Activated naive CD4-positive, alpha-beta T cell treated with anti-CD3 and anti-CD28 coated beads, Interleukin-2, amount 10 ng/mL, durations not matched to agents 7 days and 5 days (primary cell): ENCODE results near the gene ZSWIM5.
"Not testable (repeated sequence)": the region's sequence is repeated elsewhere in the genome, so short reads cannot be mapped to it uniquely, and the experiment has no call there.

ENCODE experiments used
- CTCF ChIA-PET: fragments of 350-600 bp; sonication (Branson Sonifier 250); formaldehyde crosslinking; loops from one replicate; lab custom pipeline; 2021; ENCODE audit warnings: antibody characterized with exemption; lab: Charles Lee
- DNase-seq: peaks from one replicate; pipeline ENCODE4 v3.0.0-alpha.2; 2020
- H3K27ac Mint-ChIP-seq: one replicate; pipeline ENCODE4 v1.8.0; 2021; ENCODE audit warnings: mild to moderate bottlenecking, moderate library complexity, mixed read lengths
- H3K27me3 Mint-ChIP-seq: one replicate; pipeline ENCODE4 v1.8.0; 2021; ENCODE audit warnings: mild to moderate bottlenecking, mixed read lengths
- H3K36me3 Mint-ChIP-seq: one replicate; pipeline ENCODE4 v1.8.0; 2021; ENCODE audit warnings: mixed read lengths
- H3K4me1 Mint-ChIP-seq: one replicate; pipeline ENCODE4 v1.8.0; 2021; ENCODE audit warnings: mixed read lengths
- H3K4me3 Mint-ChIP-seq: one replicate; pipeline ENCODE4 v1.8.0; 2021; ENCODE audit warnings: mild to moderate bottlenecking, moderate library complexity, mixed read lengths
- H3K9me3 Mint-ChIP-seq: one replicate; pipeline ENCODE4 v1.8.0; 2021; ENCODE audit warnings: mixed read lengths

The ZSWIM5 gene

GRCh38 chr1:45205910-45206721 is at the start of gene ZSWIM5:
ZSWIM5 (minus strand) TSS chr1:45206605; CDS start chr1:45206350, 255 bp downstream.
- DNase-seq: peak; percentile 72
- peaks cover 16% of the 10 kb centered on the region for H3K4me1 Mint-ChIP-seq
- peaks cover 47% of the 10 kb centered on the region for H3K27me3 Mint-ChIP-seq
- CTCF ChIA-PET: no interaction called here
- H3K27ac Mint-ChIP-seq: peak within 1 kb of the TSS; percentile 11
- no peaks in the 10 kb centered on the region for H3K36me3 Mint-ChIP-seq
- peak within 1 kb of the TSS; percentile 82 for H3K4me3 Mint-ChIP-seq
- no peaks in the 10 kb centered on the region for H3K9me3 Mint-ChIP-seq

- DNase-seq: no peak
- CTCF ChIA-PET: no interaction called here
- no peaks in the 10 kb centered on the region for H3K36me3 Mint-ChIP-seq
Measured at GRCh38 chr1:45254490-45254889, 48.1 kb upstream of the ZSWIM5 start.

GRCh38 chr1:45250544-45250943 is 44.1 kb upstream of the ZSWIM5 start:
- CTCF ChIA-PET: no interaction called here
- Mint-ChIP-seq H3K36me3 (no peaks in the 10 kb centered on the region), H3K27ac (no peak overlapping the region), H3K9me3 (peaks cover 1% of the 10 kb centered on the region), H3K4me3 (no peak overlapping the region), H3K4me1 (no peaks in the 10 kb centered on the region), H3K27me3 (peaks cover 10% of the 10 kb centered on the region)
- DNase-seq: no peak

More at GRCh38 chr1:45254490-45254889, 48.1 kb upstream of the ZSWIM5 start:
- H3K27me3 Mint-ChIP-seq: peaks cover 10% of the 10 kb centered on the region
- H3K4me1 Mint-ChIP-seq: no peaks in the 10 kb centered on the region
- H3K4me3 Mint-ChIP-seq: no peak overlapping the region
- peaks cover 27% of the 10 kb centered on the region for H3K9me3 Mint-ChIP-seq
- no peak overlapping the region for H3K27ac Mint-ChIP-seq

DNA sequence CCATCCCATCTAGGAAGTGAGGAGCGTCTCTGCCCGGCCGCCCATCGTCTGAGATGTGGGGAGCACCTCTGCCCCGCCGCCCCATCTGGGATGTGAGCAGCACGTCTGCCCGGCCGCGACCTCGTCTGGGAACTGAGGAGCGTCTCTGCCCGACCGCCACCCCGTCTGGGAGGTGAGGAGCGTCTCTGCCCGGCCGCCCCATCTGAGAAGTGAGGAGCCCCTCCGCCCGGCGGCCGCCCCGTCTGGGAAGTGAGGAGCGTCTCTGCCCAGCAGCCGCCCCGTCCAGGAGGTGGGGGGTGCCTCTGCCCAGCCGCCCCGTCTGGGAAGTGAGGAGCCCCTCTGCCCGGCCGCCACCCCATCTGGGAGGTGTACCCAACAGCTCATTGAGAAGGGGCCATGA is 41.6 kb upstream of the ZSWIM5 start:
- H3K36me3 Mint-ChIP-seq, CTCF ChIA-PET, H3K4me3 Mint-ChIP-seq, DNase-seq, H3K9me3 Mint-ChIP-seq, H3K4me1 Mint-ChIP-seq, H3K27ac Mint-ChIP-seq: not testable (repeated sequence)
- H3K27me3 Mint-ChIP-seq: peaks cover 10% of the 10 kb centered on the region

- Mint-ChIP-seq H3K27ac (peak overlapping the region; percentile 12), H3K9me3 (peaks cover 10% of the 10 kb centered on the region), H3K4me3 (no peak overlapping the region), H3K36me3 (peaks cover 1% of the 10 kb centered on the region), H3K4me1 (no peaks in the 10 kb centered on the region), H3K27me3 (peaks cover 10% of the 10 kb centered on the region)
- CTCF ChIA-PET: no interaction called here
- no peak for DNase-seq
Measured at GRCh38 chr1:45246760-45247159, 40.4 kb upstream of the ZSWIM5 start.

DNA sequence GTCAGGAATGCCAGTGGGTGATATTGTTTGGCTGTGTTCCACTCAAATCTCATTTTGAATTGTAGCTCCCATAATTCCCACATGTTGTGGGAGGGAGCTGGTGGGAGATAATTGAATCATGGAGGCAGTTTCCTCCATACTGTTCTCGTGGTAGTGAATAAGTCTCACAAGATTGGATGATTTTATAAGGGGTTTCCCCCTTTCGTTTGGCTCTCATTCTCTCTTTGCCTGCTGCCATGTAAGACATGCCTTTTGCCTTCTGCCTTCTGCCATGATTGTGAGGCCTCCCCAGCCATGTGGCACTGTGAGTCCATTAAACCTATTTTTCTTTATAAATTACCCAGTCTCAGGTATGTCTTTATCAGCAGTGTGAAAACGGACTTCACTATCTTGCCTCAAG is 40.0 kb upstream of the ZSWIM5 start:
- CTCF ChIA-PET, H3K36me3 Mint-ChIP-seq, H3K4me1 Mint-ChIP-seq, DNase-seq, H3K4me3 Mint-ChIP-seq, H3K27ac Mint-ChIP-seq: not testable (repeated sequence)
- Mint-ChIP-seq H3K27me3 (peaks cover 10% of the 10 kb centered on the region), H3K9me3 (peaks cover 12% of the 10 kb centered on the region)

DNA sequence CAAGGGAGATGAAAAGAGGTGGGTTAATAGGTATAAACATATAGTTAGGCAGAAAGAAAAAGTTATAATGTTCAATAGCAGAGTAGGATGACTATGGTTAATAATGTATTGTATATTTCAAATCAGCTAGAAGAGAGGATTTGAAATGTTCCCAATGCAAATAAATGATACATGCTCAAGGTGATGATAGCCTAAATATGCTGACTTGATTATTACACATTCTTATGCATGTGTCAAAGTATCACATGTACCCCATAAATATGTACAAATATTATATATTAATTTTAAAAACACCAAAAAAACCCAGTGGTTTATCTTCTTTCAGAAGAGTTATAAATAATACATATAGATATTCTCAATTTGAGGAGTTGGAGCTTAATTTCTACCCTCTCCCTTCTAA is 38.3 kb upstream of the ZSWIM5 start:
- peaks cover 1% of the 10 kb centered on the region for H3K36me3 Mint-ChIP-seq
- H3K27me3 Mint-ChIP-seq: peaks cover 4% of the 10 kb centered on the region
- CTCF ChIA-PET: no interaction called here
- no peak overlapping the region for H3K4me3 Mint-ChIP-seq
- no peaks in the 10 kb centered on the region for H3K4me1 Mint-ChIP-seq
- H3K27ac Mint-ChIP-seq: no peak overlapping the region
- DNase-seq: no peak
- peaks cover 22% of the 10 kb centered on the region for H3K9me3 Mint-ChIP-seq

DNA sequence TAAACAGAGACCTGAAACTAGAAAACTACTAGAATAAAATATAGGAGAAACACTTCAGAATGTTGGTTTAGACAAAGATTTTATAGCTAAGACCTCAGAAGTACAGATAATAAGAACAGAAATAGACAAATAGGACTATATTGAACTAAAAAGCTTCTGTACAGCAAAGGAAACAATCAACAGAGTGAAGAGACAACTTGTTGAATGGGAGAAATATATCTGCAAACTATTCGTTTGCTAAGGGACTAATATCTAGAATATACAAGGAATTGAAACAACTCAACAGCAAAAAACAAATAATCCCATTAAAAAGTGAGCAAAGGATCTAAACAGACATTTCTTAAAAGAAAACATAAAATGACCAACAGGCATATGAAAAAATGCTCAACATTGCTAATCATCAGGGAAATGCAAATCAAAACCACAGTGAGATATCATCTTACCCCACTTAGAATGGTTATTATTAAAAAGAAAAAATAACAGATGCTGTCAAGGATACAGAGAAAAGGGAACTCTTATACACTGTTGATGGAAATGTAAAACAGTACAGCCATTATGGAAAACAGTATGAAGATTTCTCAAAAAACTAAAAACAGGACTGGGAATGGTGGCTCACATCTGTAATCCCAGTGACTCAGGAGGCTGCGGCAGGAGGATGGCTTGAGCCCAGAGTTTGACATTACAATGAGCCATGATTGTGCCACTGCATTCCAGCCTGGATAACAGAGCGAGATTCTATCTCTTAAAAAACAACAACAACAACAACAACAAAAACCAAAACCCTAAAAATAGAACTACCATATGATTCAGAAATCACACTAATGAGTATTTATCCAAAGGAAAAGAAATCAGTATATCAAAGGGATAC is 37.3 kb upstream of the ZSWIM5 start:
- CTCF ChIA-PET: no interaction called here
- peaks cover 22% of the 10 kb centered on the region for H3K9me3 Mint-ChIP-seq
- peaks cover 1% of the 10 kb centered on the region for H3K36me3 Mint-ChIP-seq
- no peak overlapping the region for H3K4me3 Mint-ChIP-seq
- H3K27ac Mint-ChIP-seq: no peak overlapping the region
- DNase-seq: no peak
- H3K27me3 Mint-ChIP-seq: peaks cover 4% of the 10 kb centered on the region
- H3K4me1 Mint-ChIP-seq: no peaks in the 10 kb centered on the region

DNA sequence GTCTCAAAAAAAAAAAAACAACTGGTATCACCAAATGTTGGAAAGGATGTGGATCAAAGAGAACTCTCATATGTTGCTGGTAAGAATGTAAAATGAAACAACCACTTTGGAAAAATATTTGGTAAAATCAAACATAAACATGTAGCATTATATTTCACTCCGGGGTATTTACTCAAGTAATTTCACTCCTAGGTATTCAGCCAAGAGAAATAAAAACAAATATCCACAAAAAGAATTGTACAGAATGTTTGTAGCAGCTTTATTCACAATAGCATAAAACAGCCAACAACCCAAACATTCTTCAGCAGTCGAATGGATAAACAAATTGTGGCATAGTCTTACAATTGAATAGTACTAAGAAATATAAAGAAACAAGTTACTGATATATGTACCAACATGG is 32.4 kb upstream of the ZSWIM5 start:
- H3K4me3 Mint-ChIP-seq: no peak overlapping the region
- H3K27ac Mint-ChIP-seq: no peak overlapping the region
- DNase-seq: no peak
- CTCF ChIA-PET: no interaction called here
- H3K27me3 Mint-ChIP-seq: peaks cover 4% of the 10 kb centered on the region
- H3K9me3 Mint-ChIP-seq: peaks cover 20% of the 10 kb centered on the region
- H3K36me3 Mint-ChIP-seq: peaks cover 1% of the 10 kb centered on the region
- no peaks in the 10 kb centered on the region for H3K4me1 Mint-ChIP-seq

- CTCF ChIA-PET: no interaction called here
- H3K27ac Mint-ChIP-seq: no peak overlapping the region
- peaks cover 2% of the 10 kb centered on the region for H3K27me3 Mint-ChIP-seq
- H3K4me1 Mint-ChIP-seq: no peaks in the 10 kb centered on the region
- peaks cover 10% of the 10 kb centered on the region for H3K9me3 Mint-ChIP-seq
- DNase-seq: no peak
- H3K36me3 Mint-ChIP-seq: no peaks in the 10 kb centered on the region
- H3K4me3 Mint-ChIP-seq: no peak overlapping the region
Measured at GRCh38 chr1:45236136-45236535, 29.7 kb upstream of the ZSWIM5 start.

DNA sequence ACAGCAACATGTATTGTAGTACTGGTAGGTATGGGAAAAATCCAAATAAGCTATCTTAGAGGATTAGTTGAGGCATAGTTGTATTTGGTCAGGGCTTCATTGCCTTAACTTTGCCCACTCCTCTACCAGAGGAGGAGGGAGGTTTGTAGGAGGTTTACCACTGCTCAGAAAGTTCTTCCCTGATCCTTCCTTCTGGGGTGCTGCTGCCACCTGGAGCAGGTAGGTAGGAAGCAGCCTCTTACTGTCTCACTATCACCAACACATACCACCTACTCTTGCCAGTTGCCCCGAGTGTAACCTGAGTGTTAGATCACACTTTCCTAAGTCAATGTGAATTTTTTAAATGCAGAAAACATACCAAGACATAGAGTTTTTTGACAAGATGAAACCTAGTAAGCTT is 24.1 kb upstream of the ZSWIM5 start:
- CTCF ChIA-PET: interaction anchor here (1.3 kb wide), 1 partner anchor 213 kb away, joined by 3 read pairs; no protein-coding TSS in a partner anchor

DNA sequence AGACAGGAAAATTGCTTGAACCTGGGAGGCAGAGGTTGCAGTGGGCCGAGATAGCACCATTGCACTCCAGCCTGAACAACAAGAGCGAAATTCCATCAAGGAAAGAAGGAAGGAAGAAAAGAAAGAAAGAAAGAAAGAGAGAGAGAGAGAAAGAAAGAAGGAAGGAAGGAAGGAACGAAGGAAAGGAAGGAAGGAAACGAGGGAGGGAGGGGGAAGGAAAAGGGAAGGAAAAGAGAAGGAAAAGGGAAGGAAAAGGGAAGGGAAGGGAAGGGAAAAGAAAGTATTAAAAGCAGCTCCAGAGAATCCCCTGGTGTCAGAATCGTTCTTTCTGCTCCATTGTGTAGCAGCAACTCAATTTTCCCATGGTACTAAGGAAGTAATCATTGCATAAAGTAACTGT is 19.2 kb upstream of the ZSWIM5 start:
- CTCF ChIA-PET: no interaction called here
- Mint-ChIP-seq H3K27me3 (no peaks in the 10 kb centered on the region), H3K27ac (no peak overlapping the region)

More for the DNA sequence above, 24.1 kb upstream of the ZSWIM5 start:
- H3K27me3 Mint-ChIP-seq: no peaks in the 10 kb centered on the region
- no peaks in the 10 kb centered on the region for H3K4me1 Mint-ChIP-seq
- H3K36me3 Mint-ChIP-seq: no peaks in the 10 kb centered on the region
- H3K4me3 Mint-ChIP-seq: no peak overlapping the region
- H3K9me3 Mint-ChIP-seq: no peaks in the 10 kb centered on the region
- DNase-seq: peak; percentile 22
- no peak overlapping the region for H3K27ac Mint-ChIP-seq

DNA sequence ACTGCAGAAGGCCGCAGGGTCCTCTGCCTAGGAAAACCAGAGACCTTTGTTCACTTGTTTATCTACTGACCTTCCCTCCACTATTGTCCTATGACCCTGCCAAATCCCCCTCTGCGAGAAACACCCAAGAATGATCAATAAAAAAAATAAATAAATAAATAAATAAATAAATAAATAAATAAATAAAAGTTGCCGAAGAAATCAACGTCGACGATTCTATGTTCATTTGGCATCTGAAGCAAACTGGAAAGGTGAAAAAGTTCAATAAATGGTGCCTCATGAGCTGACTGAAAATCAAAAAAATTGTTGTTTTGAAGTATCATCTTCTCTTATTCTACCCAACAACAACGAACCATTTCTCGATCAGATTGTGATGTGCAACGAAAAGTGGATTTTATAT is 17.3 kb upstream of the ZSWIM5 start:
- H3K4me3 Mint-ChIP-seq, H3K9me3 Mint-ChIP-seq, CTCF ChIA-PET, H3K36me3 Mint-ChIP-seq, DNase-seq, H3K27me3 Mint-ChIP-seq, H3K27ac Mint-ChIP-seq, H3K4me1 Mint-ChIP-seq: not testable (repeated sequence)

More for the DNA sequence above, 19.2 kb upstream of the ZSWIM5 start:
- DNase-seq: no peak
- Mint-ChIP-seq H3K4me1 (no peaks in the 10 kb centered on the region), H3K9me3 (no peaks in the 10 kb centered on the region), H3K36me3 (no peaks in the 10 kb centered on the region), H3K4me3 (no peak overlapping the region)

GRCh38 chr1:45221716-45222115 is 15.3 kb upstream of the ZSWIM5 start:
- no peak for DNase-seq
- no peaks in the 10 kb centered on the region for H3K27me3 Mint-ChIP-seq
- no peaks in the 10 kb centered on the region for H3K36me3 Mint-ChIP-seq
- no peaks in the 10 kb centered on the region for H3K4me1 Mint-ChIP-seq
- no peak overlapping the region for H3K4me3 Mint-ChIP-seq
- CTCF ChIA-PET: no interaction called here
- H3K27ac Mint-ChIP-seq: no peak overlapping the region
- no peaks in the 10 kb centered on the region for H3K9me3 Mint-ChIP-seq
